Measurements from ENCODE around the gene CDC34. TPM values are rescaled to one million over a fixed set of nuclear protein-coding genes. Genes with fewer than 3 reads are reported as not detected.
A peak's percentile ranks its signal among the peaks of the same experiment; 100 is the strongest.

The CDC34 gene
- total RNA-seq, 1 experiment from 2014 or later = 80.5 TPM

DNA sequence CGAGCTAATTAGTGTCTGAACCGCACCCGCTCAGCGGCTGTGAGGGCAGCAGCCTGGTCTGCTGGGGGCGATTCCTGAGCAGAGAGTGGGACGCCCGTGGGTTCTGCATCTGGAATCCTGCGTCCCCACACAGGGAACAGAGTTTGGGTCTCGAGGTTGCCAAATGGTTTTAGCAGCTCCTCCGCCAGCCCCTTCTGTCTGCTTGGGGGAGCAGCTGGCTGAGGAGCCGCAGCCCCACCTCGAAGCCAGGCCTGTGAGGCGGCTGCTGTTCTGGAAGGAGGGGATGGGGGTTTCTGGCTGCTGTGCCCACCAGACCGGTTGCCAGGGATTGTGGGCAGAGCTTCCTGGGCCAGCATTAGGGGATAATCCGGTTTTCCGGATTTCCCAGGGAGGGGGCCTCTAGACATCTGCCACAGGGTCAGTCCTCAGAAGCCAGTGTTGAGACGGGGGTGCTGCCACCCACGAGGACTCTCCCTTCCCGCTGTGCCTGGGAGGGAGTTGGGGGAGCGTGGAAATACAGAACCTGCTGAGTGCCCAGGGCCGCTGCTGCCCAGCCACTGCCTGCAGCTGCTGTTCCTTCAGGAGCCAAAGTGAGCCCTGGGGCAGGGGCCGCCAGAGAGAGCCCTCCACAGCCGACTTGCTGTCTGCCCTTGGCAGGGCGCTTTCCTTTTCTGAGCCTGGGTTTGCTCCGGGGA lies 2.0 kb downstream of the CDC34 start:
- H3K4me3 ChIP-seq (ENCODE audit: low read depth in 2 of 2, low read length in 2 of 2) = peak overlapping the region; percentile 74
- intact Hi-C loops (cut with micrococcal nuclease; ENCODE audit: unreplicated experiment) = no loop called here
- no peaks in the 10 kb centered on the region for H3K9me3 ChIP-seq (ENCODE audit: control insufficient read depth, insufficient read depth, low read depth, low read length)
- POLR2A ChIA-PET = no interaction called here
- no TSS peak for BruUV-seq (replicated peaks)
- H3K27me3 ChIP-seq (ENCODE audit: control insufficient read depth, insufficient read depth, low read length) = no peaks in the 10 kb centered on the region
- CTCF ChIA-PET = no interaction called here
- TF ChIP-seq POLR2AphosphoS5 (IDR thresholded peaks at IDR 0.05; ENCODE audit: low read depth, low read length) (no peak), SIN3A (IDR thresholded peaks at IDR 0.05; ENCODE audit: borderline replicate concordance, insufficient read depth, low read depth, low read length) (no peak), TCF7L2 (IDR thresholded peaks at IDR 0.05; ENCODE audit: low read depth, low read length) (no peak)
- TF ChIP-seq, protein P1, sequence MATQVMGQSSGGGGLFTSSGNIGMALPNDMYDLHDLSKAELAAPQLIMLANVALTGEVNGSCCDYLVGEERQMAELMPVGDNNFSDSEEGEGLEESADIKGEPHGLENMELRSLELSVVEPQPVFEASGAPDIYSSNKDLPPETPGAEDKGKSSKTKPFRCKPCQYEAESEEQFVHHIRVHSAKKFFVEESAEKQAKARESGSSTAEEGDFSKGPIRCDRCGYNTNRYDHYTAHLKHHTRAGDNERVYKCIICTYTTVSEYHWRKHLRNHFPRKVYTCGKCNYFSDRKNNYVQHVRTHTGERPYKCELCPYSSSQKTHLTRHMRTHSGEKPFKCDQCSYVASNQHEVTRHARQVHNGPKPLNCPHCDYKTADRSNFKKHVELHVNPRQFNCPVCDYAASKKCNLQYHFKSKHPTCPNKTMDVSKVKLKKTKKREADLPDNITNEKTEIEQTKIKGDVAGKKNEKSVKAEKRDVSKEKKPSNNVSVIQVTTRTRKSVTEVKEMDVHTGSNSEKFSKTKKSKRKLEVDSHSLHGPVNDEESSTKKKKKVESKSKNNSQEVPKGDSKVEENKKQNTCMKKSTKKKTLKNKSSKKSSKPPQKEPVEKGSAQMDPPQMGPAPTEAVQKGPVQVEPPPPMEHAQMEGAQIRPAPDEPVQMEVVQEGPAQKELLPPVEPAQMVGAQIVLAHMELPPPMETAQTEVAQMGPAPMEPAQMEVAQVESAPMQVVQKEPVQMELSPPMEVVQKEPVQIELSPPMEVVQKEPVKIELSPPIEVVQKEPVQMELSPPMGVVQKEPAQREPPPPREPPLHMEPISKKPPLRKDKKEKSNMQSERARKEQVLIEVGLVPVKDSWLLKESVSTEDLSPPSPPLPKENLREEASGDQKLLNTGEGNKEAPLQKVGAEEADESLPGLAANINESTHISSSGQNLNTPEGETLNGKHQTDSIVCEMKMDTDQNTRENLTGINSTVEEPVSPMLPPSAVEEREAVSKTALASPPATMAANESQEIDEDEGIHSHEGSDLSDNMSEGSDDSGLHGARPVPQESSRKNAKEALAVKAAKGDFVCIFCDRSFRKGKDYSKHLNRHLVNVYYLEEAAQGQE (IDR thresholded peaks at IDR 0.05; ENCODE audit: insufficient read depth in 1 of 2, low read depth in 2 of 2, low read length in 1 of 2) = no peak
- TF ChIP-seq, protein P2, sequence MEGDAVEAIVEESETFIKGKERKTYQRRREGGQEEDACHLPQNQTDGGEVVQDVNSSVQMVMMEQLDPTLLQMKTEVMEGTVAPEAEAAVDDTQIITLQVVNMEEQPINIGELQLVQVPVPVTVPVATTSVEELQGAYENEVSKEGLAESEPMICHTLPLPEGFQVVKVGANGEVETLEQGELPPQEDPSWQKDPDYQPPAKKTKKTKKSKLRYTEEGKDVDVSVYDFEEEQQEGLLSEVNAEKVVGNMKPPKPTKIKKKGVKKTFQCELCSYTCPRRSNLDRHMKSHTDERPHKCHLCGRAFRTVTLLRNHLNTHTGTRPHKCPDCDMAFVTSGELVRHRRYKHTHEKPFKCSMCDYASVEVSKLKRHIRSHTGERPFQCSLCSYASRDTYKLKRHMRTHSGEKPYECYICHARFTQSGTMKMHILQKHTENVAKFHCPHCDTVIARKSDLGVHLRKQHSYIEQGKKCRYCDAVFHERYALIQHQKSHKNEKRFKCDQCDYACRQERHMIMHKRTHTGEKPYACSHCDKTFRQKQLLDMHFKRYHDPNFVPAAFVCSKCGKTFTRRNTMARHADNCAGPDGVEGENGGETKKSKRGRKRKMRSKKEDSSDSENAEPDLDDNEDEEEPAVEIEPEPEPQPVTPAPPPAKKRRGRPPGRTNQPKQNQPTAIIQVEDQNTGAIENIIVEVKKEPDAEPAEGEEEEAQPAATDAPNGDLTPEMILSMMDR (IDR thresholded peaks at IDR 0.05) = no peak
- peaks cover 15% of the 10 kb centered on the region for H3K4me1 ChIP-seq (ENCODE audit: control insufficient read depth, insufficient read depth, low read length)
- H3K27ac ChIP-seq (ENCODE audit: low read length) = peak overlapping the region; percentile 57
- ATAC-seq (no peak), DNase-seq (ENCODE audit: low read depth, low spot score) (no peak)
- H3K36me3 ChIP-seq (ENCODE audit: control insufficient read depth, insufficient read depth, low read length) = peaks cover 4% of the 10 kb centered on the region; the same call in 1 of the 2 replicates
- in situ Hi-C loops (cut with HindIII; ENCODE audit: low pct_unique_long_range_greater_than_20kb, low sequenced_read_pairs) = no loop called here

DNA sequence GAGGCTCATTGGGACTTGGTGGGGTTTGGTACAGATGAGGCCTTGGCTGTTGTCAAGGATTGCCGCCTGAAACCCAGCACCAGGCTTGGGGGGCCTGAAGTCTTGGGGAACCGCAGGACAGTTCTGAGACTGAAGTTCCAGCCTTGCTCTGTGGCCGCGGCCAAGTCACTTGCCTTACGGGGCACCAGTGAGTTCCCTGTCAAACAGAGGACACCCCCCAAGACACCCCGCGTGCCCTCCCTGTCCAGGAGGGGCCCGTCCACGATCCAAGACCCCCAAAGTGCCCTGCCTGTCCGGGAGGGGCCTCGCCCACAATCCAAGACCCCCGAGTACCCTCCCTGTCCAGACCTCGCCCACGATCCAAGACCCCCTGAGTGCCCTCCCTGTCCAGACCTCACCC lies 2.5 kb downstream of the CDC34 start:
- CTCF ChIA-PET = no interaction called here
- intact Hi-C loops (cut with micrococcal nuclease; ENCODE audit: unreplicated experiment) (no loop called here), in situ Hi-C loops (cut with HindIII; ENCODE audit: low pct_unique_long_range_greater_than_20kb, low sequenced_read_pairs) (no loop called here)
- Histone ChIP-seq H3K27ac (ENCODE audit: low read length) (peak overlapping the region; percentile 57; the same call in 1 of the 2 replicates), H3K27me3 (ENCODE audit: control insufficient read depth, insufficient read depth, low read length) (no peaks in the 10 kb centered on the region), H3K36me3 (ENCODE audit: control insufficient read depth, insufficient read depth, low read length) (peaks cover 4% of the 10 kb centered on the region; the same call in 1 of the 2 replicates), H3K9me3 (ENCODE audit: control insufficient read depth, insufficient read depth, low read depth, low read length) (no peaks in the 10 kb centered on the region), H3K4me1 (ENCODE audit: control insufficient read depth, insufficient read depth, low read length) (peaks cover 15% of the 10 kb centered on the region), H3K4me3 (ENCODE audit: low read depth in 2 of 2, low read length in 2 of 2) (peak overlapping the region; percentile 74; a peak in 2 of 4 replicates)
- POLR2A ChIA-PET = no interaction called here
- TF ChIP-seq SIN3A (IDR thresholded peaks at IDR 0.05; ENCODE audit: borderline replicate concordance, insufficient read depth, low read depth, low read length) (no peak), TCF7L2 (IDR thresholded peaks at IDR 0.05; ENCODE audit: low read depth, low read length) (no peak), POLR2AphosphoS5 (IDR thresholded peaks at IDR 0.05; ENCODE audit: low read depth, low read length) (no peak)
- TF ChIP-seq, protein P2 (IDR thresholded peaks at IDR 0.05) = no peak
- no peak for DNase-seq (ENCODE audit: low read depth, low spot score)
- no peak for ATAC-seq
- BruUV-seq (replicated peaks) = no TSS peak
